Natural killer cell treated with Interleukin-12 subunit alpha and Interleukin-12 subunit beta and Interleukin-15 and Interleukin-18, amount 100 ng/mL, for 72 hours (primary cell): ENCODE measurements around the gene SLC1A2. TPM values are rescaled to one million over a fixed set of nuclear protein-coding genes. Genes with fewer than 3 reads are reported as not detected.

Experiments used
- ATAC-seq, 2 donors: fragments of 150-1000 bp; cut with Tn5 transposase in 1 of 2; sonication (Bioruptor Pico), chemical (Tn5 transposase) in 1 of 2; 2 replicates each; pipeline ENCODE4 v1.10.0; 2021
- DNase-seq: peaks from one replicate; pipeline ENCODE4 v3.0.0; 2022; ENCODE audit warnings: low spot score
- H3K27ac Mint-ChIP-seq, 2 donors: 1 replicate in 1 of 2; 2 replicates in 1 of 2; pipeline ENCODE4 v1.8.0; 2022; ENCODE audit warnings: mixed read lengths in 2 of 2, mild to moderate bottlenecking in 1 of 2, moderate library complexity in 1 of 2
- H3K27me3 Mint-ChIP-seq, 2 donors: 1 replicate in 1 of 2; 2 replicates in 1 of 2; pipeline ENCODE4 v1.8.0; 2022; ENCODE audit warnings: mixed read lengths in 2 of 2
- H3K36me3 Mint-ChIP-seq: one replicate; pipeline ENCODE4 v1.8.0; 2022; ENCODE audit warnings: mixed read lengths
- H3K4me1 Mint-ChIP-seq, 2 donors: 1 replicate in 1 of 2; 2 replicates in 1 of 2; pipeline ENCODE4 v1.8.0; 2022; ENCODE audit warnings: low read depth in 2 of 2, mixed read lengths in 2 of 2, mild to moderate bottlenecking in 1 of 2
- H3K4me3 Mint-ChIP-seq: one replicate; pipeline ENCODE4 v1.8.0; 2022; ENCODE audit warnings: mixed read lengths
- H3K9me3 Mint-ChIP-seq: 2 replicates; pipeline ENCODE4 v1.8.0; 2022; ENCODE audit warnings: mixed read lengths
- total RNA-seq, 2 donors: library from RNA; stranded (reverse); gene quantifications; one replicate each; pipeline ENCODE4 v1.2.3, GENCODE V29; 2022

The SLC1A2 gene
- total RNA-seq = under 1 TPM in 1 of 2 donors, not detected in 1; 0.12 TPM

DNA sequence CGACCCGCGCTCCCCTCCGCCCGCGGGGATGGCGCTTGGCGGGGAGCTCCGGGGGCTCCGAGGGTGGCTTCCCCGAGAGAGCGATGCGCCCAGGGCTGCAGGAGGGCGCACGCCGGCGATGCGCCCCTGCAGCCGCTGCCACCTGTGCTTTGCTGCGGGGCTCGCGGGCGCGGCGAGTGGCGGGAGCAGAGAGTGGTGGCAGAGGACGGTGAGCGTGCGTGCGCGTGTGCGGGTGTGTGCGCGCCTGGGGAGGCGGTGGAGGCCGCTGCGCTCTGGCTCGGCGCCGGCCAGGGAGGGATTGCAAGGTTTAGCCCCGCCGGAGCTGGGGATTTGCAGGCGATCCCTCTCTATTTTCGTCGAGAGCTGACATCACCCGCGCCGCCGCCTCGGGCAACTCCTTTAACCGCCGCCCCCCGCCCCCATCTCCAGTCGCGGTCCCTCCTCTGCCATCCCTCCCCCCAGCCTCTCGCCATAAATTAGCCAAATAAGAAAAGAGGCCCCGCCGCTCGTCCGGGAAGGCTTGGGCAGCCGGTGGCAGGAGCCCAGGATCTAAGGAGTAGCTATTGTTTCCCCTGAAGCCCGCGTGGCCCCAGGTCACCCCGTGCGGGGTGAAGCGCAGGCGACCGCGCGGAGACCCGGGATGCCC, at the start of gene SLC1A2:
Gene SLC1A2 (minus strand): TSS at position 375 of the 646 bp plus-strand sequence. CDS start 592 bp downstream, outside the sequence.
- no peak for ATAC-seq
- H3K27me3 Mint-ChIP-seq = peaks cover 51 to 83% of the 10 kb centered on the region in 2 donors
- no peak for DNase-seq
- H3K9me3 Mint-ChIP-seq = no peaks in the 10 kb centered on the region
- H3K4me1 Mint-ChIP-seq = peaks cover 2 to 4% of the 10 kb centered on the region in 2 donors
- no peaks in the 10 kb centered on the region for H3K36me3 Mint-ChIP-seq
- no peak within 1 kb of the TSS for H3K27ac Mint-ChIP-seq
- H3K4me3 Mint-ChIP-seq = no peak within 1 kb of the TSS

DNA sequence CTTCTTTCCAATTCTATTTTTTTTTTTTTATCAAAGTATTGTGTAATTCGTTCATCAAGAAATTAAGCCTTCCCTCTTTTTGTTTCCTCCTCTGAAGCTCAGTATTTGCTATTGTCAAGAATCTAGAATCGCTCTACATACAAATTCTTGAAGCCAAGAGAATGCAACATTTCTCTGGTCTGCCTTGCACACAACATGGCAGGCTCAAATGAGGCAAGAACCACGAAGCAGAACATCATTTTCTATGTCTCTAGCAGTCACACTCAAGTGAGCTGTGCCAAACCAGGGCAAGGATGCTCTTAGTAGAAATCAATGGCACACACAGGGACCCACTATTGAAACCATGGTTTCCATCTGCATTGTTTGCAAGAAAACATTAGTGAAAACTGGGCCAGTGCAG, 46.7 kb upstream of the SLC1A2 start:
- no peak overlapping the region for H3K27ac Mint-ChIP-seq
- no peak overlapping the region for H3K4me3 Mint-ChIP-seq
- no peaks in the 10 kb centered on the region for H3K36me3 Mint-ChIP-seq
- ATAC-seq (no peak), DNase-seq (no peak)
- peaks cover 26 to 47% of the 10 kb centered on the region in 2 donors for H3K27me3 Mint-ChIP-seq
- H3K4me1 Mint-ChIP-seq = no peaks in the 10 kb centered on the region
- H3K9me3 Mint-ChIP-seq = no peaks in the 10 kb centered on the region

DNA sequence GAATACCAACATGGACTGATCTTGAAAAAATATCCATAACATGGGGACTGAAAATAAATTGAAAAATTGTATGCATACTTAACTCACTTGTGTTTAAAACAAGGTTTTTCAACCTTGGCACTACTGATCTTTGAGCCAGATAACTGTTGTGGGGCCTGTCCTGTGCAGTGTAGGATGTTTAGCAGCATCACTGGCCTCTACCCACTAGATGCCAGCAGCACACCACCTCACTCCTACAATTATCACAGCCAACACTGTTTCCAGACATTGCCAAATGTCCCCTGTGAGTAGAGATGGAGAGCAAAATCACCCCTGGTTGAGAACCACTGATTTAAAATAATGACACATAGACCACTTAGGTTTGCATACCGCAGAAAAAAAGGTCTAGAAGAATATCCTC, 45.0 kb upstream of the SLC1A2 start:
- H3K27me3 Mint-ChIP-seq = peaks cover 30 to 40% of the 10 kb centered on the region in 2 donors
- no peaks in the 10 kb centered on the region for H3K4me1 Mint-ChIP-seq
- no peak for ATAC-seq
- no peaks in the 10 kb centered on the region for H3K36me3 Mint-ChIP-seq
- no peak overlapping the region for H3K4me3 Mint-ChIP-seq
- no peak for DNase-seq
- H3K9me3 Mint-ChIP-seq = no peaks in the 10 kb centered on the region
- no peak overlapping the region for H3K27ac Mint-ChIP-seq

DNA sequence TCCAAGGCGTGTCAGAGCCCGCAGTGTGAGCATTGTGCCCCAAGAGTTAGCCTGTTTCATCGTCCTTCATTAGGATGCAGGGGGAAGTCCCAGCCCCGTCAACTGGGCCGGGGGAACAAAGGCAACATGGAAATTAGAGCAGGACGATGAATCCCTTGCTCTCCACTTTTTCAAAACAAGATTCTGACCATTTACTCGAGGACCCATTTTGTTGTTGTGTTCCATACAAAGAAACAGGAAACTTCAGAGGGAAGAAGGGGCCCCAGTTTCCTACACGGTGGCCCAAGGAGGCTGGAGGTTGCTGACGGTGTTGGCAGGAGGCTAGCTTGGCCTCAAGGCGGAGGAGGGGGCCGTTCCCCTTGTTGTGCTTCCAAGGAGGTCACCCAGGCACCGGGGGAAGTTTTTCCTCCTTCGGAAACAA, 44.0 kb upstream of the SLC1A2 start:
- Mint-ChIP-seq H3K36me3 (no peaks in the 10 kb centered on the region), H3K27me3 (peaks cover 33 to 38% of the 10 kb centered on the region in 2 donors), H3K4me1 (no peaks in the 10 kb centered on the region)

DNA sequence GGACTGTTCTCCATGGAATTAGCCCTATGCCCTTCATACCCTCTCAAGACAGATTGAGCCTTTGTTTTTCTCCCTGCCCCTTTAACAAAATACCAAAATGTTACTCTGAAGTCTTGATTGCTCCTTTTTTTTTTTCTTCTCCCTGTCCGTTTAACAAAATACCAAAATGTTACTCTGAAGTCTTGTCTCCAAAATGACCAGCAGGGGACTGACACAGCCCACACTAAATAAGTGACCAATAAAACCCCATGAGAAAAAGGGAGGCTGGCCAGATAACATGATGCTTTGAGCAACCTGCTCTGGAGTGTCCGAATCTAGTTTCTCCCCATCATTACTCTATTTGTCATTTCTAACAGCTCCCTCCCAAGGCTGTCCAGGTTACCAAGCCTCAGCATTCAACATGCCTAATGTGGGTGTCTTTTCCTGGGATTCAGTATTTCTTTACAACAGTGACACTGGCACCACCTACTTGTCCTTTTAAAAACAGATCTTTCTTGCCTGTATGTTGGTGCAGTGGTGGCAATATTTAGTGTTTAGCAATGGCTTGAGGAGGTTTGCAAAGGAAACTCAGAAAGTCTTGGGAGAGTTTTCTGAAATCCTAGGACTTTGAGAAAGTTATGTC, 42.7 kb upstream of the SLC1A2 start:
- Mint-ChIP-seq H3K4me1 (no peaks in the 10 kb centered on the region), H3K27me3 (peaks cover 28 to 31% of the 10 kb centered on the region in 2 donors), H3K9me3 (no peaks in the 10 kb centered on the region), H3K27ac (no peak overlapping the region), H3K36me3 (no peaks in the 10 kb centered on the region), H3K4me3 (no peak overlapping the region)
- no peak for DNase-seq
- ATAC-seq = no peak

More for the DNA sequence above, 44.0 kb upstream of the SLC1A2 start:
- Mint-ChIP-seq H3K27ac (no peak overlapping the region), H3K4me3 (no peak overlapping the region), H3K9me3 (no peaks in the 10 kb centered on the region)
- no peak for DNase-seq
- no peak for ATAC-seq

DNA sequence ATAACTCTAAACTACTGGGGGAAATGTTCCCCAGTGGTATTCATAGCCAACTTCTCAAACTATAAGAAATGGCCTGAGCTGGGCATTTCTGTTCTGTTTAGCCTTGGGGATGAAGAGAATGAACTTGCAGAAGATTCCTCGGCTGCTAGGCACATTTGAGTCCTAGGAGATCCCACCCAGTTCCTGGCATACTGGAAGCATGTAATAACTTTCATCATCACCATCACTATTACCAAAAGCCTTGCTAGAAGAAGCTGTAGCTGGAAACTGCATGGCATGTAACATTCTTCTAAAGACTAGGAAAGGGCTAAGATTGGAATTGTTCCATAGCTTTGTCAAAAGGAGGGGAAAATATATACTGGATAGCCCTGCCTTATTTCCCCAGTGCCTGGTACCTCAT, 40.1 kb upstream of the SLC1A2 start:
- ATAC-seq = no peak

DNA sequence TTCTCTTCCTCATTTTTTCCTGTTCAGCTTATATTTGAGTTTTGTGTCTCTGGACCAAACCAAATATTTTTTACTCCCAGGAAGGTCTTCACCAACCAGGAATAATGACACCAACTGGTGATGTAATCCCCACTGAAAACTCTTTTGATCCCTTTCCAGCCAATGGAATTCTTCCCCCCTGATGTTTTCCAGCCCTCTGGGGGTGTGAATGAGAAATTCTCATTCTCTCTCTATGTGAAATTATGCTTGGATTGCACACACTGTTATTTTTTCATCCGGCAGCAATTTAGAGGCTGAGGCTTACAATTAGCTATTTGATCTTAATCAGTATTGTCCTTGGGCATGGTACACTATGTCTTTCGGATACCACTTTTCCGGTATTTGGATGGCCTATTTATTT, 39.5 kb upstream of the SLC1A2 start:
- Mint-ChIP-seq H3K27me3 (peaks cover 26 to 34% of the 10 kb centered on the region in 2 donors), H3K27ac (no peak overlapping the region), H3K4me1 (no peaks in the 10 kb centered on the region), H3K36me3 (no peaks in the 10 kb centered on the region), H3K4me3 (no peak overlapping the region), H3K9me3 (no peaks in the 10 kb centered on the region)
- DNase-seq = no peak
- no peak for ATAC-seq

More for the DNA sequence above, 40.1 kb upstream of the SLC1A2 start:
- Mint-ChIP-seq H3K36me3 (no peaks in the 10 kb centered on the region), H3K4me3 (no peak overlapping the region), H3K9me3 (no peaks in the 10 kb centered on the region), H3K27ac (no peak overlapping the region), H3K4me1 (no peaks in the 10 kb centered on the region), H3K27me3 (peaks cover 28 to 40% of the 10 kb centered on the region in 2 donors)
- no peak for DNase-seq

DNA sequence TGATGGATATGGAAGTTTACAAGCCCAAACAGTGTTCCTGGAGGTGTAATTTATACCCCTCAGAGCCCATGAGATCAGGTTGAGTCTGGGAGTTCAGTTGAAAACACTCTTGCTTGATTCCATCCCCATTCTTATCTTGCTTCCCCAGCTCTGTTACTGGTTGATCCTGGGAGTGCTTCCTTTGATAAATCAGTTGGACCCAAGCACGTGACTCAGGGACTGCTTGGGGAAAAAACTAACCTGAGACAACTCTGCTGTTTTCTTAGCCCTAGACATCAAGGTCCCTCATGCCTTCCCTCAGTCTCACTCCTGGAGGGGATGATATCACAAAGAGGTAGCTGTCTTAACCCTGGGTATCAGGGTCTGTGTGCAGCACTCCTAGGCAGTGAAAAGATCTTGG, 35.0 kb upstream of the SLC1A2 start:
- Mint-ChIP-seq H3K4me1 (peaks cover 0 to 3% of the 10 kb centered on the region in 2 donors), H3K9me3 (no peaks in the 10 kb centered on the region), H3K27ac (no peak overlapping the region), H3K36me3 (no peaks in the 10 kb centered on the region), H3K27me3 (peaks cover 19 to 49% of the 10 kb centered on the region in 2 donors), H3K4me3 (no peak overlapping the region)
- ATAC-seq (no peak), DNase-seq (no peak)

DNA sequence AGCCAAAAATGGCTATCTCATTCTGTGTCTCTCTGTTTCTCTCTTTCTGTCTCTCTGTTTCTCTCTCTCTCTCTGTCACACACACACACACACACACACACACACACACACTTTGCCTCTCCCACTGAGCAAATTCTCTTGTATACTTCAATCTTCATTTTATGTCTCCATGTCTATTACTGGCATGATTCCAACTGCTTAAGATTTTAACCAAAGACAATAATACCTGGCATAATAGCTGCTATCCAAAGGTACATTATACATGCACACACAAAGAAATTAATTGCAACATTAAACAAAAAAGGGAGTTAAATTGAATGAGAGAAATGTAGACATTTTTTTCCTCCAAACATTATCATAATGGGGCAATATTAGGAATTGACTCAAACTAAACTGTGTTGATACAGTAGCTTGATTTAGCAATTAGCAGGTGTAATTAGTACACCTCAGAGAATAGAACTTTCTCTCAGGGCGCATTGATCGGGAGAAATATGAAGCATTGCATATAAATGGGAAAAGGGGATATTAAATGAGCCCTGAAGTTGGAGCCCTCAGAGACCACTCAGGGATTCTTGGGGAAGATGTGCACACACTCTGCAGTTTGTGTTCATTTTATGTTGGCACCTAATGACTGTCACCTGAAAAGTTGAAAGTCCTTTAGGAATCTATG, 17.4 kb upstream of the SLC1A2 start:
- no peaks in the 10 kb centered on the region for H3K36me3 Mint-ChIP-seq
- ATAC-seq (no peak), DNase-seq (no peak)
- no peaks in the 10 kb centered on the region for H3K9me3 Mint-ChIP-seq
- H3K4me1 Mint-ChIP-seq = no peaks in the 10 kb centered on the region
- no peak overlapping the region for H3K4me3 Mint-ChIP-seq
- no peak overlapping the region for H3K27ac Mint-ChIP-seq
- H3K27me3 Mint-ChIP-seq = peaks cover 32 to 47% of the 10 kb centered on the region in 2 donors

DNA sequence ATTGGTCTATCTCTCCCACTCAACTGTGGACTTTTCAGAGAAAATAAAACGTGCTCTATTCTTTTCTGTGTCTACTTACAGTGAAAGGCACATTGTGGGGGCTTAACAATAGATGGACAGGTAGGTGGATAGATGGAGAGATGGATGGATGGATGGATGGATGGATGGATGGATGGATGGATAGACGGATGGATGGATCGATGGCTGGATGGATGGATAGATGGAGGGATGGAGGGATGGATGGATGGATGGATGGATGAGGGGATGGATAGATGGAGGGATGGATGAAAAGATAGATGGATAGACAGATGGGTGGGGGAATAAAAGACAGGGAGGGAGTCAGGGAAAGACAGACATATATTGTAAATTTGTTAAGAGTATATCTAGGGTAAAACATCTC, 14.2 kb upstream of the SLC1A2 start:
- H3K9me3 Mint-ChIP-seq = no peaks in the 10 kb centered on the region
- H3K27me3 Mint-ChIP-seq = peaks cover 21 to 41% of the 10 kb centered on the region in 2 donors
- H3K4me1 Mint-ChIP-seq = no peaks in the 10 kb centered on the region
- no peaks in the 10 kb centered on the region for H3K36me3 Mint-ChIP-seq
- DNase-seq = no peak
- no peak overlapping the region for H3K4me3 Mint-ChIP-seq
- H3K27ac Mint-ChIP-seq = no peak overlapping the region
- ATAC-seq = no peak

DNA sequence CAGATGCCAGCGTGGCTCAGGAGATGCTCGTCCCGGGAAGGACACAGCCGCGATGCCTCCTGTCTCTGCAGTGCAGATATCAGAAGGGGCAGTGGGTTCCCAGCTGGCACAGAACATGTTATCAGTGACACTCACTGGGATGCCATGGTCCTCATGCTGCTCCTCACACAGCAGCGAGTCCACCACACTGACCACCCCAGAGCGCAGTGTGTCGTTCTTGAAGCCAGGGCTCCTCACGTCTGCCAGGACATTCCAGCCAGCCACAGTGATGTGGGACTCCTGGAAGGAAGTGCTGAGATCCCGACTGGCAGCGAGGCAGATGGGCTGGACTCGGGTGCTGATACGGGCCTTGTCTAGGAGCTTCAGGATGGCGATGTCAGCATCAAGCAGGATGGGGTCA, 13.1 kb upstream of the SLC1A2 start:
- Mint-ChIP-seq H3K36me3 (no peaks in the 10 kb centered on the region), H3K27ac (no peak overlapping the region), H3K9me3 (no peaks in the 10 kb centered on the region), H3K4me1 (no peaks in the 10 kb centered on the region), H3K27me3 (peaks cover 22 to 48% of the 10 kb centered on the region in 2 donors), H3K4me3 (no peak overlapping the region)
- DNase-seq (no peak), ATAC-seq (no peak)

DNA sequence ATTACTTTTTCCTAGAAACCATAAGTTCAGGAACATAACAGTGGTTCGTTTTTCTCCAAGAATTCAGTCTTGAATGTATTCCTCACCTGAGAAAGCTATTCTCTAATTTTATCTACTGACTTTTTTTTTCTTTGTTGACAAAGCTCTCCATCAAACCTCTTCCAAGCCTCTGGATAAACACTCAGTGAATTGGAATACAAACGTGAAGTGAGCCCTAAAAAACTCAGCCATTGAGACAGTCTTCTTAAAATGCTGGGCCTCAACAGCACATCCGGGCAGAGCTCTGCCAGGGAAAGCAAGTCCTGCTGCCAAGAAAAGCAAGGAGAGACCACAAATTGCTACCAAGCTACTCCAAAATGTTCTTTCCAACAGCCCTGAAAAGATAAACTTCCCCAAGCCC, 7.7 kb upstream of the SLC1A2 start:
- Mint-ChIP-seq H3K27ac (no peak overlapping the region), H3K4me3 (no peak overlapping the region), H3K36me3 (no peaks in the 10 kb centered on the region), H3K27me3 (peaks cover 29 to 80% of the 10 kb centered on the region in 2 donors), H3K4me1 (no peaks in the 10 kb centered on the region), H3K9me3 (no peaks in the 10 kb centered on the region)
- ATAC-seq (no peak), DNase-seq (no peak)

DNA sequence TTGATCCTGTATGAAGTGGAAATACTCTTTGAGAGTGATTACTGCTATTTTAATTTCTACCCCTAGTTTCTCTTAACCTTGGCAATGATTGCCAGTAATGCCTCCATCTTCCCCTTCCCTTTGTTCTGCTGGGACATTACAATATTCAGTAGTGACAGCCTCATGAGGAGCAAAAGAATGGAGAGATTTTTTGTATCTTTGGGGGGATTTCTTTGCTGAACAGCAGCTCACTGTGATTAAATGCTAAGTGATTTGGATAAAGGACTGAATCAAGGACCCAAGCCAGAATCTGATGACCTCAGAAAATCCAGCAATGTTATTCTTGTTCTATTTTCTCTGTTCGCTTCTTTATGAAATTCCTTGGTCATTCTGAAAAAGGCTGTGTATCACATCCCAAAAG, 7.0 kb upstream of the SLC1A2 start:
- Mint-ChIP-seq H3K27ac (no peak overlapping the region), H3K4me3 (no peak overlapping the region), H3K27me3 (peaks cover 36 to 87% of the 10 kb centered on the region in 2 donors), H3K9me3 (no peaks in the 10 kb centered on the region), H3K4me1 (no peaks in the 10 kb centered on the region), H3K36me3 (no peaks in the 10 kb centered on the region)
- ATAC-seq = no peak
- DNase-seq = no peak

DNA sequence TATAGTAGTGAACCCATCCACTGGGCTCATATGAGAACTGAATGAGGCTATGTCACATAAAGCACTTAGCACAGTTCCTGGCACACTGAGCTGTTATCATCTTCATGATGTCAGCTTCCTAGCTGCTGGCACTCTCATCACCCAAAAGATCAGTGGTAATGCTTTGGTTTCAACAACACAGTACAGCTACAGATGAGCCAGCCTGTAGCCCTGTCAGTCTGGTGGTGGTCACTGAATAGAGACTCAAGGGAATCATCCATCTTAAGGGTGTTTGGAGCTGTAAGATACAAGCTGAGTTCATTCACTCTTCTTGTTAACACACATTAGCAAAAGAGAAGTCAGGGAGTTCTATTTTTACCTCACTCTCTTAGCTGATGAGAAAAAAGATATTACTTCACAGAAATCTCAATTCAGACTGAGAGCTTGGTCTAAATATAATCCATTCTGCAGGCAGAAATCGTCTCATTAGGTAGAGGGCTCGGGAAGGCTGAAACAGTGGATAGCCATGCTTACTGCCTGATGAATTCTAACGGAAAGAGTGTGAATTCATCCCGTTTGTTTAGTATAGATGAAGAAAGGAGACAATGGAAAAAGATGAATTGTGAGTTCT, 6.3 kb upstream of the SLC1A2 start:
- no peak for DNase-seq
- ATAC-seq = no peak
- no peak overlapping the region for H3K4me3 Mint-ChIP-seq
- peaks cover 42 to 94% of the 10 kb centered on the region in 2 donors for H3K27me3 Mint-ChIP-seq
- H3K27ac Mint-ChIP-seq = no peak overlapping the region
- no peaks in the 10 kb centered on the region for H3K36me3 Mint-ChIP-seq
- no peaks in the 10 kb centered on the region for H3K4me1 Mint-ChIP-seq
- no peaks in the 10 kb centered on the region for H3K9me3 Mint-ChIP-seq
